NCI-H146 treated with DMSO at 0.1 percent for 48 hours (cell line): ENCODE data around the gene SART1.
"Not testable (repeated sequence)": the region's sequence is repeated elsewhere in the genome, so short reads cannot be mapped to it uniquely, and the experiment has no call there.

Experiments used
- DNase-seq: peaks from one replicate; lab custom pipeline; 2025; ENCODE audit not compliant: unreplicated experiment; lab: John Stamatoyannopoulos, UW

Gene SART1

GRCh38 chr11:65987336-65987735 lies 25.8 kb downstream of the SART1 start:
- DNase-seq, result no peak

GRCh38 chr11:65988791-65989592 lies 27.5 kb downstream of the SART1 start:
- peak; percentile 87 for DNase-seq

- no peak for DNase-seq
These were observed 30.5 kb downstream of the SART1 start for GRCh38 chr11:65992056-65992455.

- DNase-seq, result no peak
These were observed 35.8 kb downstream of the SART1 start for GRCh38 chr11:65997286-65997685.

GRCh38 chr11:66001942-66002647 lies 40.6 kb downstream of the SART1 start, which contains the start of the genes BANF1 and EIF1AD:
Gene BANF1 (plus strand): TSS chr11:66002503. CDS start chr11:66003251, 748 bp downstream.
Gene EIF1AD (minus strand): TSS chr11:66002157. CDS start chr11:66000389, 1,768 bp downstream.
- peak; percentile 96 for DNase-seq

- DNase-seq, result no peak
These were observed 41.2 kb downstream of the SART1 start for GRCh38 chr11:66002648-66003225.

- no peak for DNase-seq
These were observed 41.8 kb downstream of the SART1 start for GRCh38 chr11:66003291-66003690.

GRCh38 chr11:66004186-66004585 lies 42.7 kb downstream of the SART1 start:
- DNase-seq, result no peak

- DNase-seq, result no peak
These were observed 44.8 kb downstream of the SART1 start for GRCh38 chr11:66006134-66006890.

GRCh38 chr11:66006891-66007176 lies 45.3 kb downstream of the SART1 start:
- DNase-seq, result no peak

- DNase-seq, result no peak
These were observed 45.7 kb downstream of the SART1 start for GRCh38 chr11:66007201-66007634.

GRCh38 chr11:66008095-66008467 lies 46.5 kb downstream of the SART1 start:
- no peak for DNase-seq

GRCh38 chr11:66008468-66009101 lies 47.1 kb downstream of the SART1 start:
- no peak for DNase-seq

GRCh38 chr11:66010036-66010435 lies 48.5 kb downstream of the SART1 start:
- not testable (repeated sequence) for DNase-seq

- DNase-seq, result no peak
These were observed 49.8 kb downstream of the SART1 start for GRCh38 chr11:66011239-66011784.

GRCh38 chr11:66011785-66012303 lies 50.3 kb downstream of the SART1 start, which contains the start of gene CST6:
Gene CST6 (plus strand): TSS chr11:66012008. CDS start chr11:66012045, 37 bp downstream.
- no peak for DNase-seq

- DNase-seq, result no peak
These were observed 50.9 kb downstream of the SART1 start for GRCh38 chr11:66012371-66012945.

- DNase-seq, result no peak
These were observed 51.6 kb downstream of the SART1 start for GRCh38 chr11:66012946-66013761.

- no peak for DNase-seq
These were observed 52.2 kb downstream of the SART1 start for GRCh38 chr11:66013762-66014100.
